HG03159 (cell line): ENCODE measurements around the gene CCDC47.
"Not testable (repeated sequence)": the region's sequence is repeated elsewhere in the genome, so short reads cannot be mapped to it uniquely, and the experiment has no call there.

Experiments used
- ATAC-seq: cut with Tn5 transposase; IDR thresholded peaks from one replicate; pipeline ENCODE4 v1.9.1; 2021; ENCODE audit warnings: mild to moderate bottlenecking, moderate library complexity; ENCODE audit not compliant: unreplicated experiment

CCDC47 gene

GRCh38 chr17:63740464-63741142 lies 32.8 kb downstream of the CCDC47 start:
- no peak for ATAC-seq

- no peak for ATAC-seq
These were observed 37.7 kb downstream of the CCDC47 start for GRCh38 chr17:63735691-63736090.

- ATAC-seq = no peak
These were observed 51.0 kb downstream of the CCDC47 start for GRCh38 chr17:63722403-63722802.

GRCh38 chr17:63720194-63720593 lies 53.2 kb downstream of the CCDC47 start:
- not testable (repeated sequence) for ATAC-seq

- ATAC-seq = no peak
These were observed 54.4 kb downstream of the CCDC47 start for GRCh38 chr17:63718988-63719387.

GRCh38 chr17:63716426-63716825 lies 57.0 kb downstream of the CCDC47 start:
- ATAC-seq = no peak

GRCh38 chr17:63714550-63715277 lies 58.7 kb downstream of the CCDC47 start:
- no peak for ATAC-seq

GRCh38 chr17:63709110-63709509 lies 64.3 kb downstream of the CCDC47 start:
- no peak for ATAC-seq

GRCh38 chr17:63707151-63707550 lies 66.2 kb downstream of the CCDC47 start:
- ATAC-seq = no peak

- no peak for ATAC-seq
These were observed 66.9 kb downstream of the CCDC47 start for GRCh38 chr17:63706336-63707082.

- no peak for ATAC-seq
These were observed 67.7 kb downstream of the CCDC47 start for GRCh38 chr17:63705657-63706056.

- ATAC-seq = no peak
These were observed 68.6 kb downstream of the CCDC47 start for GRCh38 chr17:63704836-63705235.

GRCh38 chr17:63704259-63704576 lies 69.2 kb downstream of the CCDC47 start:
- ATAC-seq = no peak

- no peak for ATAC-seq
These were observed 69.7 kb downstream of the CCDC47 start for GRCh38 chr17:63703556-63704258.

- no peak for ATAC-seq
These were observed 70.4 kb downstream of the CCDC47 start for GRCh38 chr17:63703029-63703428.

- no peak for ATAC-seq
These were observed 70.7 kb downstream of the CCDC47 start for GRCh38 chr17:63702721-63703015.

GRCh38 chr17:63701868-63702720 lies 71.3 kb downstream of the CCDC47 start:
- ATAC-seq = no peak

GRCh38 chr17:63701456-63701820 lies 72.0 kb downstream of the CCDC47 start:
- ATAC-seq = no peak

GRCh38 chr17:63700528-63701455 lies 72.6 kb downstream of the CCDC47 start:
- no peak for ATAC-seq
